NB4 (cell line): Measurements from ENCODE around the gene MLLT3.

Experiments used
- CTCF ChIP-seq: IDR thresholded peaks from one replicate; pipeline ENCODE4 v1.5.1; 2012; ENCODE audit warnings: low read depth, low read length
- MAX ChIP-seq: IDR thresholded peaks from 2 replicates; pipeline ENCODE4 v1.6.1; 2011; ENCODE audit warnings: low read depth, low read length
- MYC ChIP-seq: IDR thresholded peaks from 2 replicates; pipeline ENCODE4 v1.6.1; 2011; ENCODE audit warnings: low read depth, low read length
- POLR2A ChIP-seq: IDR thresholded peaks from 2 replicates; pipeline ENCODE4 v1.6.1; 2011; ENCODE audit warnings: mild to moderate bottlenecking; ENCODE audit not compliant: insufficient read length; ENCODE audit errors: extremely low read depth

- no peak for TF ChIP-seq POLR2A
- TF ChIP-seq CTCF, result peak; percentile 90
- TF ChIP-seq MYC, result no peak
- TF ChIP-seq MAX, result 0 out of 2 replicates have a peak, but pooled peaks have one; percentile 13
These were observed 2.1 kb upstream of the MLLT3 start for GRCh38 chr9:20624201-20625002.
